T-helper 22 cell (primary cell): ENCODE measurements around the gene MMD.
"Not testable (repeated sequence)": the region's sequence is repeated elsewhere in the genome, so short reads cannot be mapped to it uniquely, and the experiment has no call there.

ENCODE experiments used
- DNase-seq: peaks from one replicate; pipeline ENCODE4 v3.0.0-alpha.2; 2020; ENCODE audit warnings: low read depth

The MMD gene

DNA sequence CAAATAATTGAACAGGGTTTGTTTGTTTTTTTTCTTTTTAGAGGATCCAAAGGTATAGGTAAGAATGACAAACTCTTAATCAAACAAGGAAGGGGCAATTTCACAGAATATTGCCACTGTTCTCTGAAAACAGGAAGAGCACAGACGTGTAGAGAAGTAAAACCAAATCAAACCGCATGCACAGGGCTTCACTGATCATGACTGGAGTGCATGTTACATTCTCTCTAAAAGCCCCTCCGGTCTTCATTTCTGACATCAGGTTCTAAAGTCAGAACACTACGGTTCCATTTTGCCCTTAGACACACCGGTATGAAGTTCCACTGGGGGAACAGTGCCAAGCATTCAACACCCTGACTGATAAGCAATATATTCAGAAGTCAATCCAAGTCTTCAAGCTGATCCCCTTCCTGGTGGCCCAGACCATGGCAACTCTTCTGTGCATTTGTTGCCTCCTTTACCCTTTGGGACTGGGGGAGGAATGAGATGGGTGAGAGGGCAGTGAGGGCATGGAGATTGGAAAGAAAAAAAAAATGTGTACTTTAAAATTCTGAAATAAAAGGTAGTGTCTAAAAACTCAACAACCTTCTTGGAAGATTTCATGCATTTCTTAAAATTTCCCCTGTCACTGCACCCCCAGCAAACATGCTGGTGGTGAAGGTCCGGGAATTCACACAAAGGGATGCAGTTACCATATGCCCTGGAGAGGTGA lies 1.4 kb downstream of the MMD start:
- peak; percentile 2 for DNase-seq

DNA sequence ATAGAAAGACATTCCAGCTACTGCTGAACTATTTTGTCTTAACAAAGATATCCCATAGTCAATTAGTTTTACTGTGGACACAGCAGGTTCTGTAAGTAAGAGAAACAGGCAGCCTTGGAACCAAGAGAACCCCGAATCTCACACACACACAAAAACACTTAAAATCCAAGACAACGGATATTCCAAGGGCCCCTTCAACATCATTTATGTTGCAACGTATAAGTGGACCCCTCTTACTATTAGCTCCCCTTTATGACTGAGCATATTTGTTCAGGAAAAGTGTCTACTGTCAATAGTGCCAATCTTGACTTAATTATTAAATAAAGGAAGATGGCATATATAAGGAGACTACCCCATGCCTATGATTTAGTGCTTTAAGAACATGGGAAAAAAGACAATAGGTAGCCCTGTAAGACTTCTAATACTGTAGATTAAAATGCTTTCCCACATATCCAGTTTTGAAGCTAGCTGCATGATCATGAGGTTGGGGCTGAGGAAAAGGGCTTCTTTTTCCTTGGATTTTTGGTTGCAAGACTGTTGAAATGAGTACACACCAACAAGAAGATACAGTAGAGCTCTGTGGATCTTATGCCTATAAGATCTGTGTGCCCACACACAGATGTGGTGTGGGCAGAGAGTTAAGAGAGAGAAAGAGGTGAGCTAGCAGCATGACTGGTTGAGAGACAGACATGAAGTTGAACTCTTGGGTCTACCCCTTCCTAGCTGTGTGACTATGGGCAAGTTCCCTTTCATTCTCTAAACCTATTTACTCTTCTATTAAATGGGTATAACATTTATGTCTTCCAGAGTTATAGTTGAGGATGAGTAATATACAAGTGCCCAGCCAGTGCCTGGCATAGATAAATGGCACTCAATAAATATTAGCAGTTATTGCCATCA lies 3.0 kb downstream of the MMD start:
- no peak for DNase-seq

DNA sequence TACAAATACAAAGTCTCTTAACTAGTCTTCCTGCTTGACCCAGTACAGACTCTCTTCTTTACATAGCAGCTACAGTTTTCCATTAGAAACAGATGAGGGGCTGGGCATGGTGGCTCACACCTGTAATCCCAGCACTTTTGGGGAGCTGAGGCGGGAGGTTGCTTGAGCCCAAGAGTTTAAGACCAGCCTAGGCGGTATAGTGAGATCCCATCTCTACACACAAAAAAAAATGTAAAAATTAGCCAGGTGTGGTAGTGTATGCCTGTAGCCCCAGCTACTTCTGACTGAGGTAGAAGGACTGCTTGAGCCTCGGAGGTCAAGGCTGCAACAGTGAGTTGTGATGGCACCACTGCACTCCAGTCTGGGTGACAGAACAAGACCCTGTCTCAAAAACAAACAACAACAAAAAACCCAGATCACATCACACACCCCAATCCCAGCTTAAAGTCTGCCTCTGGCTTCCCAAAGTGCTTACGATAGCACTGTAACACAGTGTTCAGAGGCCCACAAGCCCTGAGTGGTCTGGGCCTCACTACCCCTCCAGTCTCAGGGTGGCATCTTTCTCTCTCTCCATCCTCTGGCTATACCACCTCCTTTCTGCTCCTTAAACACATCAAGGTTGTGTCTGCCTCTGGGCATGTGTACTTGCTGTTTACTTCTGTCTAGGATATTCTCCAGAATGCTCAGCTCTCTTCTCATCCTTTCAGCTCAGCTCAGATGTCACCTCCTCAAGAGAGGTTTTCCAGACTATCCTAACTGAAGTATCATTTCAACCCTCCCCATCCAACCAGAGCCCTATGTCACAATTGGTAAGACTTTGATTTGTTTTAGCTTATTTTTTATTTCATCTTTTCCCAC lies 4.0 kb downstream of the MMD start:
- DNase-seq, result no peak

DNA sequence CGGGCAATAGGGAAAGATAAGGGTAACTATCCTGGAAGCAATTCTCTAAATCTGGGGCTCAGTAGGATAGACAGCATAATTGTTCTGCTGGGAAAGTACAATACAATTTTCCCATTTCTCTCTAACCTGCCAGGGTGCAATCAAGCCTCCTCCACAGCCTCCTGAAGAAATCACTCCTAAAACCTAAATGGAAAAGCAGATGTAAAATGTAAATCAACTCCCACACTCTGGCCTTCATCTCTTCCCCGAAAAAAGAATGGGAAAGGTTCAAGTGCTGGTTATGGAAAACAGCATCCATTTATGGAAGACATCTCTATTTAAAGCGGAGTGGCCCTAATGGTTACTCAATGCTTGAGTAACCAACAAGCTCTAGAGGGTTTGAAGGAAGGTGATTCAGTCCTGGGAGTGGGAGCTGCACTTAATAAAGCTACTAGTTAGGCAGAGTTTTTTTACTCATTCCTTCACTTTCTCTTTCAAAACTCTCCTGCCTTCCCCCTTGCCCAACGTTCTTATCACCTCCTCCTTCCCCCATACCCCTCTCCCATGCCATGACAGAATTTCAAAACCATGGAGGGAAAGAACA lies 5.1 kb downstream of the MMD start:
- no peak for DNase-seq

DNA sequence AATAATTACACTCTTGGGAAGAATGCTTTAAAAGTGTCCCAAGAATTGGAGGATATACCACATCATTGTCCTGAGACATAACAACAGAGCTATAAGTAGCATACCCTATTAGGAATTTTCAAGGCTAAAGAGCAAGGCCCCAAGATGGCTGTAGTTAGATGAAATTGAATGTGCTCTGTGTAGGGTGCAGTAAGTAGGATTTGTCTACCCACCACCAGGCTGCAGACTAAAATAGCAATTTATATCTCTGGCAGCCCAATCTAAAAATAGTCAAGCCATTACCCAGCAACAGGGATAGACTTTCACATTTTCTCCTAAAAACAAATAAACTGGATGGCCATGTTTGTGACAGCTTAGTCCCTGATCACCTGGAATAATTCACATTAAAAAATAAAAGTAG lies 5.6 kb downstream of the MMD start:
- no peak for DNase-seq

DNA sequence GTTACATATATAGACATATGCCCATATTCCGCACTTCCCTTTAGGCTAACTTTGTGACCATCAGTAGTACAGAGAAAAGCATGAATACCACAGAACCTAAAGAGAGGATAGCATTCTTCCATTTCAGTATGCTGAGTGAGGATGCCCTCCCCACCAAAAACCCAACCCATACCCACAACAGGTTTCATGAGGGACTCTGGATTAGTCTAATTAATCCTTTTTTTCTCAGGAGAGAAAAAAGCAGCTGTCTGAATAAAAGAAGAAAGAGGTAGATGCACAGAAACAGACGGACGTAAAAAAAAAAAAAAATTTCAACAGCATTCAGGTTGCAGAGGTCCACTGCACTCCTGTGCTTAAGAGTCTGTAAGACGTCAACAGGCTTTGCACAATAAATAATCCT lies 6.7 kb downstream of the MMD start:
- no peak for DNase-seq

DNA sequence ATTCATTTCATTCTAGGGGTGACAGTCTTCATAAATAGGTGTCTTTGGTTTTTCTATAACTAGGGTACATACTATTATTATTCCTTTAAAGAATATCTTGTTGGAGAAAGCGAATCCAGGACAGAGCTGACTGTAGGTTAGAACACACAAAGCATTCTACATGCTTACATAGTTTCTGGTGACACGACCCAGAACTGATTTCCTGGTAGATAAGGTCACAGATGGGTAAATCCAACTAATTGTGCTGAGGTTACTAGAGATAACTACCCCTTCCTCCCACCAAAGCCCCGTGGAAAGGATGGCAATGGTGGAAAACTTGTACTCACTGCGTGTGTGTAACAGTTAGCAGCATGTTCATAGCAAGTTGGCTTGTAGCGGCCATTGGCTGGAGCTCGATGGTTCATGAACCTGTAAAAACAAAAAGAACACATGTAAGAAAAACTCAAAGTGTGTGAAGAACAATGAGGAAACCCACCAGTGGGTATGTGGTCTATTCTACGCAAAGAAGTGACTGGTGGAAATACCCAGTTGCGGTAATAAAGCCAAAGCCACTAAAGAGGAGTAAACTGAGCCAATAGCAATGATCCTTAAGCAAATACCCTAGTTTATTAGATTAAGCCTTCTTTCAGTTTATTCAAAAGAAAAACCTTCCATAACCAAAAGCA lies 7.7 kb downstream of the MMD start:
- DNase-seq, result no peak

DNA sequence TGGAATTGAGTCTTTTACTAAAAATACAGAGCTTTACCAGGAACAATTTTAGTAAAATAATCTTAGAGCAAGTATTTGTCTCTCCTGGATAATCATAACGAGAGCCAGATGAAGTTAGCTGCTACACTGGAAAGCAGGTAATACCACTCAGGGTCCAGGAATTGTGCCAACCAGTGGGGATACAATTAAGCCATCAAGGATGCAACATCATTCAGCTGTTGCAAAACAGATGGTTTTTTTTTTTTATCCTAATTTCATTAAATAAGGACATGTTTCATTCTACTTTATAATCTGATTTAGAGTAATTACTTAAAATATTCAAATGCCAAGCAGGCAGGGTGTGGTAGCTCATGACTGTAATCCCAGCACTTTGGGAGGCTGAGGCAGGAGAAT lies 10.2 kb downstream of the MMD start:
- DNase-seq, result no peak

DNA sequence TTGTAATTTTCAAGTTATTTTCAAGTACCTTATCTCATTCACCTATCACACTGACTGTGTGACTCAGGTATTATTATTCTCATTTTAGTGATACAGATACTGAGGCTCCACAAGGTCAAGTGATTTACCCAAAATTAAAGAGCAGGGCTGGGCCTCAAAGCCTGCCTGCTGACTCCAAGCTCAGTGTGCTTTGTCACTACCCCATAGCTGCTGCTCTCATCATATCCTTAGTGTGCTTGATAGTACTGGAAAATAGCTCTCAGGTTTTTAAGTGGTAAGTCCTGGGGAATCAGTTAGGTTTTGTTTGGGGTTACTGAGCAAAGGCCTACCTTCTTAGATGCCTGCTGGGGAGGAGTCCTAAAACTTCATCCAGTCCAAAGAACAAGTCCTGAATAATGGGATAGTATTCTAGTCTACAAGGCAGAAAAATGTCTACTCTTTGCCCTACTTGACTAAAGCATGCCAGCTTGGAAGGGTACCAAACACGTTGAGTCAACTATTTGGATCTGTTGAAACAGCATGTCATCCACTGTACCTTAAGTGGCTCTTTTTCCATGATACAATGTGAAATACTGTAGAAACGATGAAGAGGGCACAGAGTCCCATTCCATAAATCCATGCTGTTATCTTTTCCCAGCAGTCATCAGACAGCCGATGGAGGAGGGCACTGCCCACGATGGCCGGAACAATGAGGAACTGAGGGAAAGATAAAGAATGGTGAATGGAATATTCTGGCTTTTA lies 10.7 kb downstream of the MMD start:
- DNase-seq, result no peak

DNA sequence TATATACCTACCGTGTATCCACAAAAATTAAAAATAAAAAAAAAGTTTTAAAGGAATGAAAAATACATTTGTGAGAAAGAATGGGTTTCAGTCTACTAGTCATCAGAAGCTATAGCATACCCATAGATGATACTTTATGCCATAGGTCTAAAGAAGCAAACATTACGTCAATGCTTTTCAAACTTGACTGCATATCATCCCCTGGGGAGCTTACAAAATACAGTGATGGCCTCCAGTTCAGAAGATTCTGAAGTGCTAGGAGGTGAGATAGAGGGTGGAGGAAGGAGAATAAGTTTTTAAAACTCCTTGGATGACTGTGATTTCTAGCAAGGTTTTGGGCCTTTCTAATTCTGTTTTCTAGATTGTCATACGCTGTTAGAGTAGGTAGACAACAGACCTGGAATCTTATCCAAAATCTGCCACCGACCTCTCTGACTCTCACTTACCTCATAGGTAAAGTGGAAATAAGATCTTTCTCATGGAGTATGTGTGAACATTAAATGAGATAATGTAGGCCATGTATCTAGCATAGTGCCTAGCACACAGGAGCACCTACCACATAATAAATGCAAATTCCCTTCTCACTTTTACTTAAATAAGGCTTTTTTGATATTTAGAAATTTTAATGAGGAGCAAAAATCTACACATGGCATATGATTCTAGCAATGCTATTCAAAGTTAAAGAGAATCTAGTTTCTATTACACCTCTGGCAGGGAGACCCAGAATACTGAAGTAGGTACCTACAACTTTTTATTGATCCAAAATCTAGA lies 12.4 kb downstream of the MMD start:
- no peak for DNase-seq

DNA sequence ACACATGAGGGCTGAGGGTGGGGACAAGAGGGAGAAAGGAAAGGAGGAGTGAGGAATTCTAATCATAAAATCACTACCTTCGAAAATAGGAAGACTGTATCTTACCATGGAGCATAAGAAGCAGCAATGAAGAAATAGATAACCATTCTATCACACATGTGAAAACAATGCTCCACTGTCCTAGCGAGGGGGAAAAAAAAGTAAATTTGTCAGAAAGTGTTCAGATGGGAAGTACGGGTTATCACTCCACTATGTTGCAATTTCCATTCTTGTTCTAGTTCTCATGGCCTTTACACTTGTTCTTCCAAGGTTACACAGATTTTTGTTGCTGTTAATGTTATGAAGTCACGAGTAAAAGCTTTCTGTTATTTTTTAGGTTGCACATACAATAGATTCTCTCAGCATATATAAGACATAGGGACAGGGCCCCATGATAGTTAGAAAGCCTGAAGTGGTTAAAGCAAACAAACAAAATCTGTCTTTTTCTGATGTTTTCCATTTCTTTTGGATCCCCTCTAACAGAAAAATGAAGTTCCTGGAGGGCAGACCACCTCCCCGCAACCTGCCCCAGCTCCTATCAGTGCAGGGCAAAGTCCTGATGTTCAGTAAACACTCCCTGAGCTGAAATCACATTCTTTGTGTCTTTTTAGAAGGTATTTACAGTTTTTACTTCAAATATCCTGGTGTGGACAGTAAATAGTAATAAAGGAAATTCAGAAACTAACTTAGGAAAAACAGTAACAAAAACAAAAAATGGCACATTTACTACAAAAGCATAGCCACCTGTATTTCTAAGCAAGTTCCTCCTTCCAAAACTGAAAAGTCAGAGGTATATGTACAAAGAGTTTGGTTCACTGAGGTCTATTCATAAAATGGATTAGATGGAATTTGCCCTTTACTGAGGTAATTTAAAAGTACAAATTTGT lies 13.7 kb downstream of the MMD start:
- no peak for DNase-seq

DNA sequence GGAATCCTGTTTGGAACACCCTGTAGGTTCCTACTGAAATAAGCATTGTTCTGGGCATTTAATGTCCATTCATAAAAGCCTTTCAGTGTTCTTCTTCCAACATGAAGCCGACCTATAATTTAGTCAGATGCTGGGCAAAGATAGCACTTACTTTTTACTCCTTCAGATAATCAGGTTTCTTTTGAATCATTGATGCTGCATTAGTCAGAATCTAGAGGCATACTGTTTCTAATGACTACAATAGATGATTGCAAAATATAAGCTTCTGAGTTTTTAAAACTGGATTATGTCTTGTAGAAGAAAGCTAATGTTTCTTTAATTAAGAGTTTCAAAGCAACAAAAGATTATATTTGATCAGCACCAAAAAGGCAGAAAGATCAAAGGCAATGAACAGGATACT lies 16.0 kb downstream of the MMD start:
- DNase-seq, result no peak

DNA sequence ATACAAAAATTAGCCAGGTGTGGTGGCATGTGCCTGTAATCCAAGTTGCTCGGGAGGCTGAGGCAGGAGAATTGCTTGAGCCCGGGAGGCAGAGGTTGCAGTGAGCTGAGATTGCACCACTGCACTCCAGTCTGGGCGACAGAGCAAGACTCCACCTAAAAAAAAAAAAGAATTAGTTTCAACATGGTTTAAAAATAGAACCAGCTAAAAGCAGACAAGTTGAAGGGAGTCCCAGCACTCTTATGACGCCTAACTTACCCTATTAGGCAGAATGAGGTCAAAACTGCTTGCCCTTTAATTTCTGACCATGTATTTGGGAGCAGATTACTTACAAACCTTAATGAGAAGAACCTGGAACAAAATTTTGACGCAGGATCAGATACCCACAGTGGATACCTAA lies 17.4 kb downstream of the MMD start:
- DNase-seq, result not testable (repeated sequence)

DNA sequence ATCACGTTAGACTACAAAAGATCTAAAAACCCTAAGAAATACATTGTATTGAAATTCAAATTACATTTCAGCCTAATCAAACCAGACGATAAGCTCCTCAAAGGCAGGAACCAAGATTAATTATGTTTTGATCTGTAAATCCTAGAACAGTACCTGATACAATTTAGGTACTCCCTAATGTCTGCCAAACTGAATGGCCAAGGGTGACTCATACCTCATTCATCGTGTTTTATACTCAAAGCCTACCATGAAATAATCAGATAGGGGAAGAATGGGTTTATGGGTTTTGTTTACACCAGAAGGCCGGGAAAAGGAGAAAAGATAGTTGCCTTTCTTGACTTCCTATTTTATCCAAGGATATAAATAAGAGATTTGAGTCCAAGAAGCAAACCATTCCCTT lies 19.3 kb downstream of the MMD start:
- DNase-seq, result no peak

DNA sequence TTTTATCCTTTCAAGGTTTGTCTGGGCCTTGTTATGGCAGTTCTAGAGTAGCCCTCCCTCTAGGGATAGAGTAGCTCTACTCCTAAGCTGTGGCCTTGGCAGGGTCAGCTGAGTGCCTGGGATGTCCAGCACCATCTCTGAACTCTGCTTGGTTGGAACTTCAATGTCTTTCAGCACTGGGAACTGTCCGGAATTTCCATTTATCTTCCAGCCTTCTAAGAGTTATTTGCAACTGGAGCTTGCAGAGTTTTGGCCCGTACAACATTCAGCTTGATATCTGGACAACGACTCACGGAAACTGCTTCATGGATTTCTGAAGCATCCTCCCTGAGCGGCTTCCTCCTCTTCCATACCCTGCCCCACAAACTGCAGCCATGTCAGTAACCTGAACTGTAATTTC lies 22.9 kb downstream of the MMD start:
- DNase-seq, result no peak

DNA sequence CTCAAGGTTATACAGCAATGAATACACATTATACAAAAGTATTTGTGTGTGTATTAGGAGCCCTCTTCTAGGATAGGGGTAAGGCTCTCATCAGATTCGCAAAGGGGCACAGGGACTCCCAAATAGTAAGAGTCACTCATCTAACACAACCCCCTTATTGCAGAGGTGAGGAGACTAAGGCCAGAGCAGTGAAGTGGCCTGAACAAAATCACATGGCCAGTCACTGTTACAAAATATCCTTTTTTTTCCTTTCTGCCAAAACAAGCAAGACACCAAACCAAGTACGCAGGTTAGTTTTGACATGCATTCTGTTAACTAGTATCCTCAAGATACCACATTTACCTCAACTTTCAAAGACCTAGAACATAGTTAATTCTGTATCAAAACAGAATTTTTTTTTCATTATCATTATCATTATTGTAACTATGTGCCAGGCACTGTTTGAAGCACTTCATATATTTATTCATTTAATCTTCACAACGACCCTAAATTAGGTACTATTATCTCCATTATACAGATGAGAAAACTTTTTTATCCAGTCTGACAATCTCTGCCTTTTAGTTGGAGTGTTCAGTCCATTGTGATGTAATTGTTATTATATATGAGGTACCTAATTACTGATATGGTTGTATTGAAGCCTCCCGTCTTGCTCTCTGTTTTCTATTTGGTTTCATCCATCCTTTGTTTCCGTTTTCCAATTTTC lies 25.7 kb downstream of the MMD start:
- DNase-seq, result no peak

DNA sequence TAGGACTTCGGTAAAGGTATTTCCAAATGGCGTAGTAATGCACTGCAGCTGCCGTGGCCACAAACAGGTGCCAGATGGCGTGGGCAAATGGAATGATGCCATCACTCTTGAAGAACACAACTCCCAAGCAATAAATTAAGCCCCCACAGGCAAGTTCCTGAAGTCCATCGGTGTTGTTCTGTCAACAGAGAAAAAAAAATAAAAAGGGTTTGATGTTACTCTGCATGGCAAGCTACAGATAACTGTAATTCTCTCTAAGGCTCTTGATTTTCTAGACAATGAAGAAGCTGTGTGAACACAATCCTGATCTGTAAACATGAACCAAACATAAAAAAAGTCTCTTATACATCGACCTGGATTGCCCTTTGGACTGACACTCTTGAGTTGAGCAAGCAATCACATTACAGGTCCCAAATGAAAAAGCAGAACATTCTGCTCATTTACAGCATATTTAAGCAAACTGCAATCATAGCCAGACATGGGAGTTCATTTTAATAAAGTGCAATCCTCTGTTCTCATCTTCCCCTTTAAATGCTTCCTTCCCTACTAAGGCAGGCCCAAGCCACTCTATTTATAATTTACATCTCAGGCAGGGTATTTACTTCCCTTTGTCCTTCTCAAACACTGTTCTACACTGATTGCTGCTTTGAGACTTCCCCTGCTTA lies 27.1 kb downstream of the MMD start:
- no peak for DNase-seq
